SK-N-SH treated with all-trans-retinoic acid at 6 μM for 48 hours (cell line): ENCODE results near the gene HSFX4.

Source experiments
- ZFP3 ChIP-seq: fragments of 250-450 bp; sonication (Bioruptor Pico); IDR thresholded peaks from 2 replicates; pipeline ENCODE4 v1.5.0; 2020; ENCODE audit warnings: mild to moderate bottlenecking, moderate library complexity
- TF ChIP-seq, protein P1 (sequence below): fragments of 250-450 bp; sonication (Bioruptor Pico); IDR thresholded peaks from 2 replicates; pipeline ENCODE4 v1.8.0; 2021; ENCODE audit warnings: low read depth, mild to moderate bottlenecking, moderate library complexity, borderline replicate concordance

DNA sequence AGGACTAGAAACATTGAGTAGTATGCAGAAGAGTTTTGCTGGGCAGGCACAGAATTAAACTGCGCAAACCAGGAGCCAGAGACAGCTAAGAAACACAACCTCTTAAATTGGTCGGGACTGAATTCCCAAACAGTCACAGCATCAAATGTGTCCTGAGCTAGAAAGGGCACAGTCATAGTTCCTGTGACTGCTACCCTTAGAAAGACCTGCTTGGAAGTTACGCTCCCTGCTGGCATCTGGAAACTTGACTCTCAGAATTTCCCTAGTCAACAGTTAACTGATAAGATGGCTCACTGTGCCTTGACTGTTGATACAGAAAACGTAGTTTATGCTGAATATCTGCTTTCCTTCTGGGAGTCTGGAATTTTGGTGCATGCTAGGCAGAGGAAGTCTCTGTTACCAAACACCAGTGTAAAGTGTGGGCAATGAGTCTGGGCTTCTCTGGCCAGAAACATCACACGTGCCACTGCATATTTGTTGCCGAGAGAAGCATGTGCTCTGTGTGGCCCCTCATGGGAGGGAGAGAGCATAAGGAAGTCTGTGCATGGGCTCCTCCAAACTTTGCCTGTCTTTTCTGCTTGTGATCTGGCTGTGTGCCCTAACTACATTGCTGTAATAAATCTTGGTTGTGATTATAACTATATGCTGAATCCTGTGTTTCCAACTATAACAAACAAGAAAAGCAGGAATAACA, 20.5 kb downstream of the HSFX4 start:
- TF ChIP-seq ZFP3 (CRISPR knock-in tag) = no peak
- TF ChIP-seq, protein P1, sequence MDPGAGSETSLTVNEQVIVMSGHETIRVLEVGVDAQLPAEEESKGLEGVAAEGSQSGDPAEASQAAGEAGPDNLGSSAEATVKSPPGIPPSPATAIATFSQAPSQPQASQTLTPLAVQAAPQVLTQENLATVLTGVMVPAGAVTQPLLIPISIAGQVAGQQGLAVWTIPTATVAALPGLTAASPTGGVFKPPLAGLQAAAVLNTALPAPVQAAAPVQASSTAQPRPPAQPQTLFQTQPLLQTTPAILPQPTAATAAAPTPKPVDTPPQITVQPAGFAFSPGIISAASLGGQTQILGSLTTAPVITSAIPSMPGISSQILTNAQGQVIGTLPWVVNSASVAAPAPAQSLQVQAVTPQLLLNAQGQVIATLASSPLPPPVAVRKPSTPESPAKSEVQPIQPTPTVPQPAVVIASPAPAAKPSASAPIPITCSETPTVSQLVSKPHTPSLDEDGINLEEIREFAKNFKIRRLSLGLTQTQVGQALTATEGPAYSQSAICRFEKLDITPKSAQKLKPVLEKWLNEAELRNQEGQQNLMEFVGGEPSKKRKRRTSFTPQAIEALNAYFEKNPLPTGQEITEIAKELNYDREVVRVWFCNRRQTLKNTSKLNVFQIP (CRISPR knock-in tag) = no peak
